SW480 (cell line): Measurements from ENCODE around the gene ZNF507.

ENCODE experiments used
- DNase-seq: peaks from one replicate; pipeline ENCODE4 v3.0.0-alpha.2; 2016; ENCODE audit warnings: low spot score

The ZNF507 gene

DNA sequence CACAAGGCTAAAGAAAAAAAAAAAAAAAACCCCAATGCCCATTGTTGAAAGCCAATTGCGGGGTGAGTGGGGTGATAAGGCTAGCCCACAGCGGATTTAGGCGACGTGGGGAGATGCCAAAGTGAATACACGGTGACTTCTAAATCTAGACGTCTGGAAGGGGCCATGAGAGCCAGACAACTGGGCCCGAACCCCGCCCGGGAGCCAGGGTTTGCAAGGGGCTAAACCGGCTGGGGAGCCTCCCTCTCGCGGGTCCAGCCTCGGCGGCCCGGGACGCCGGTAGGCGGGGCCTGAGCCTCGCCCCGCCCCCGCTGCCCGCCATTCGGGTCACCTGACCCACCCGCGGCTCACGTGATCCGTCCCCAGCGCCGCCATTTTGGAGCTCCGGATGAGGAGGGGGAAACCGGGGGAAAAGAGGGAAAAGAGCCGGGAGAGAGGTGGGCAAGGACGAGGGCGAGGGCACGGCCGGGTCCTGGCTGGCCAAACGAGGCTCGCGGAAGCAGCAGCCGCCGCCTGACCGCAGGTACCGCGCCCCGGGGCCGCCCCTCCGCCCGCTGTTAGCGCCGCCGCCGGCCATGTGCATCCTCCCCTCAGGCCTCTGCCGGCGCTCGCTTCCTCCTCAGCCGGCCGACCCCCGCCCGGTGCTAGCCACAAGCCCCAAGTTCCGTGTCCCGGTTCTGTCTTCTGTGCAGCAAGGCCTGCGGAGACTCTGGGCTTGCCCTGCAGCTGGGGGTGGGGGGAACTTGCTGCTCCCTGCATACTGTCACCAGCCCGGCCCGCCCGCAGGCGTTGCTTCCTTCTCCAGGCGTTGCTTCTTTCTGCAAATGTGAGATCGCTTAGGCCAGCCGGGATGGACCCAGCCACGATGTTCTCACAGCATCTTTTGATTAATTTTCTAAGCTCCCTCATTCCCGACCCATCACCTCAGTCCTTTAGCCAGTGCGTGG, at the start of gene ZNF507:
ZNF507 (plus strand) TSS at position 350 of the 947 bp plus-strand sequence. CDS start 7,221 bp downstream, outside the sequence.
- DNase-seq: peak; percentile 73

DNA sequence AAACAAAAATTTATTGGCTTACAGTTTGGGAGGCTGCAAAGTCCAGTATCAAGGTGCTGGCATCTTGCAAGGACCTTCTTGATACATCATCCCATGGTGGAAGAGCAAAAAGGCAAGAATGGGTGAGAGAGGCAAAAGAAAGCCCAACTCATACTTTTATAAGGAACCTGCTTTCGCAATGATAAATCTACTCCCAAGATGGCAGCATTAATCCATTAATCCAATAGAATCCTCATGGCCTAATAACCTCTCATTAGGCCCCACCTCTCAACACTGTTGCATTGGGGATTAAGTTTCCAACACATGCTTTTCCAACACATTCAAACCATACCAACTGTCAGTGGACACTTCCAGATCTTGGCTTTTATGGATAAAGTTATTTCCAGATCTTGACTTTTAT, 48.7 kb upstream of the ZNF507 start:
- no peak for DNase-seq

DNA sequence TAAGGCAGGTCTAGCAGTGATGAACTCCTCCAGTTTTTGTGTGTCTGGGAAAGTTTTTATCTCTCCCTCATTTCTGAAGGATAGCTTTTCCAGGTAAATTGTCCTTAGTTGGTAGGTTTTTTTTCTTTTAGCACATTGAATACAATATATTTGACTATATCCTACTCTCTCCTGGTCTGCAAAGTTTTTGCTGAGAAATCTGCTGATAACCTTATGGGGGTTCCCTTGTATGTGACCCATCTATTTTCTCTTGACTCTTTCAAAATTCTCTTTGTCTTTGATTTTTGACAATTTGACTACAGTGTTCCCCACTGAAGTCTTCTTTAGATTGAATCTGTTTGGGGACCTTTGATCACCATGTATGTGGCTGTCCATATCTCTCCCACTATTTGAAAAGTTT, 42.6 kb upstream of the ZNF507 start:
- no peak for DNase-seq

DNA sequence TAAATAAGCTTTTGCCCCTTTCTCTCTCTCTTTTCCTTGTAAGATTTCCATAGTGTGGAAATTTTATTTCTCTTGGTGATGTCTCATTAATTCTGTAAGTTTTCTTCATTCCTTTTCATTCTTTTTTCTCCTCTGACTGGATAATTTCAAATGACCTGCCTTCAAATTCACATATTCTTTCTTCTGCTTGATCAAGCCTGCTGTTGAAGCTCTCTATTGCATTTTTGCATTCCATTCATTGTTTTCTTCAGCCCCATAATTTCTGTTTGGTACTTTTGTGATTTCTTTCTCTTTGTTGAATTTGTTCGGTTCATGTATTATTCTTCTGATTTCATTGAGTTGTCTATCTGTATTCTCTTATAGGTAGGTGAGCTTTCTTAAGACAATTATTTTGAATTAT, 42.2 kb upstream of the ZNF507 start:
- DNase-seq: no peak

DNA sequence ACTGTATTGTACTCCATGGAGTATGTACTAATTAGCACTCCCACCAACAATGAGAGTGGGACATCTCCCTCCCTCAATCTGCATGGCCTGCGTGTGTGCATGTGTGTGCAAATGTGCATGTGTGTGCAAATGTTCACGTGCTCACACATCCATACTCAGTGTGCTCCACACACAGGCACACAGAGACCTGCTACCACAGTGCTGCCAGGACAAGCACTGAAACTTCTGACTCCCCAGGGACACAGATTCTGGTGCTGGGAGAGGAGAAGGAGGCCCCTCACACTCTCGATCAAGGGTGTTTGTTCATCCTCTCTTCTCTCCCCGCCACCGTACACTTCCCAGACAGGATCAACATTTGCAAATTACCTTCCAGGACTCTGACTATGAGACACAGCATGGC, 37.8 kb upstream of the ZNF507 start:
- no peak for DNase-seq

DNA sequence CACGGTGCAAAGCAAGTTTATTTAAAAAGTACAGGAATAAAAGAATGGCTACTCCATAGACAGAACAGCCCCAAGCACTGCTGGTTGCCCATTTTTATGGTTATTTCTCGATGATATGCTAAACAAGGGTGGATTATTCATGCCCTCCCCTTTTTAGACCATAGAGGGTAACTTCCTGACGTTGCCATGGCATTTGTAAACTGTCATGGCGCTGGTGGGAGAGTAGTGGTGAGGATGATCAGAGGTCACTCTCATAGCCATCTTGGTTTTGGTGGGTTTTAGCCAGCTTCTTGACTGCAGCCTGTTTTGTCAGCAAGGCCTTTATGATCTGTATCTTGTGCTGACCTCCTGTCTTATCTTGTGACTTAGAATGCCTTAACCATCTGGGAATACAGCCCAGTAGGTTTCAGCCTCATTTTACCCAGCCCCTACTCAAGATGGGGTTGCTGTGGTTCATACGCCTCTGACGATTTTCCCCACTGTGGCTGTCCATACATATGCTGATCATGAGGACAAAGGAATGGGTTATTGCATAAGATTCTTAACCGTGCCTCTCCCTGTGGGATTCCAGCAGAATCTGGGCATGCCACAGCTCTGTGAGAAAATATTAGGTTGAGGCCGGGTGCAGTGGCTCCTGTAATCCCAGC, 36.9 kb upstream of the ZNF507 start:
- no peak for DNase-seq

DNA sequence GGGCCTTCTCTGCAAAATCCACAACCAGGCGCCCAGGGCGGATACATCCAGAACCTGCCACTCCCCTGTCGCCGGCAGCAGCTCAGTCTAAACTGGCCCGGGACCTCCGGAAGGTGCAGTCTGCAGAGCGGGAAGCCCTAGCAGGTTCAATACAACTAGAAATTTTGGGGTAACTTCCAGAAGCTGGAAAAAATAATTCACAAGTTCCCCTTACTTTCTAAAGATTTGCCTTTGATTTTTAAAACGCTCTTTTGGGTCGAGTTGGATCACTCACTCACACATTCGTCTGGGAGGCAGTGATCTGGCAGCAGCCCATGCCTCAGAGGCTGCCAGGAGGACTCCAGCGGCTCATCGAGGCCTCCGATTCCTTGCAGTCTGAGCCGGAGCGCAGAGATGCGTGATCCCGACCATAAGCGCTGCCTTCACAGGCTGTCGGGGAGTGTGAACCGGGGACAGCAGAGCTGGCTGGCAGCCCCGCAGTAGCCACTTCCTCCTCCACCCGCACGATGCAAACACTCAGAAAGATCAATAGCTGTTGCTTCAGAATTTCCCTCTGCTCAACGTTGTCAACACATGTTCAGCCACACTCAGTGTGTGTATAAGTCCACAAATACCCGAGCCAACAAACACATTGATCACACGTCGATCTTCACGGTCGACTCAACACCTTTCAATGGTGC, 35.6 kb upstream of the ZNF507 start:
- no peak for DNase-seq

DNA sequence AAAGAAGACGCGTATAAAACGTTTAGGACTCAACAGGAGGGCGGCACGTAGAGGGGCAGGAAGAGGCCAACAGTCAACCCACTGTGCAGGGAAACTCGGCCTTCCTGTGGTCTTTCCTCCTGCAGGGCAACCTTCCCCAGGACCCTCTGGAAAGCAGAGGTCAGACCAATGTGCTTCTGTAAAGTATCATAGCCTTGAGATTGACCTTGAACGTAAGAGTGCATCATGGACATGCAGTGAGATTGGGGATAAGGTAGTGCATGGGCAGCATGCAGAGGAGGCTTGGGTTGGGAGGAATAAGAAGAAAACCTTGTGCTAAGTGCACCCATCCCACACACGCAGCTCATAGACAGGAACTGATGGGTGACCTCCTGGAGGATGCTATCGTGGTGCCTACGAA, 34.0 kb upstream of the ZNF507 start:
- DNase-seq: no peak

DNA sequence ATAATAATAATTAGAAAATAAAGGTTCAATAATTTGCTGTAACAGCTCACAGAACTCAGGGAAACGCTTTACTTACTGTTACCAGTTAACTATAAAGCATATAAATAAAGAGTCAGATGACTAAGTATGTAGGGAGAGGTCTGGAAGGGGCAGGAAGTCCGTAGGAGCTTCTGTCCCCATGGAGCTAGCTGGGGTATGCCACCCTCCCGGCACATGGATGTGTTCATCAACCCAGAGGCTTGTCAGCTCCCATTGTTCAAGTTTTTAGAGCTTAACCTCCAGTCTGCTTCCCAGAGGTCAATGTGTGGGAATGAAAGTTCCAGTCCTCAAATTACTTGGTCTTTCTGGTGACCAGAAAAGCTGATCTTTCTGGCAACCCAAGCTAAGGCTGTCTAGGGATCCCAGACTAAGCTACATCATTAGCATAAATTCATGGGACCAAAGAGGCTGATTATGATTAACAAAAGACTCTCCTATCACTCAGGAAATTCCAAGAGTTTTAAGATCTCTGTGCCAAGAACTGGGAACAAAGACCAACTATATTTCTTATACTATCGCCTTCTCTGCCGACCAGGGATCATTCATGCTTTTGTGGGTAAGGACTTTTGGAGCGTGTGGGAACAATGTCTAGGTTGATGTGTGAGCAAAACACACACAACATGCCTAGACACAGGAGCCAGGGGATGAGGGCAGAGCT, 31.7 kb upstream of the ZNF507 start:
- DNase-seq: no peak

DNA sequence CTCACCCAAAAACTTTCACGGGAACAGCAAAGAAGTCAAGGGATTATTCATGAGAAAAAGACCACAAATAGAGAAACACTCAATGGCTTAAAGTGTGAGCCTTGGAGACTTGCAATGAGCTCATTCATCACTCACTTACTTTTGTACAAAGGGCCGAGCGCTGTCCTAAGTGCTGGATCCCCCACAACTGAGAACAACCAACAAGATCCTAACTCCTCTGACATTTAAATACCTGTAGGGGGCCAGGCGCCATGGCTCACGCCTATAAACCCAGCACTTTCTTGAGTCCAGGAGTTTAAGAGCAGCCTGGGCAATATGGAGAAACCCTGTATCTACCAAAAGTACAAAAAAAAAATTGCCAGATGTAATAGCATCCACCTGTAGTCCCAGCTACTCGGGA, 29.4 kb upstream of the ZNF507 start:
- DNase-seq: no peak

DNA sequence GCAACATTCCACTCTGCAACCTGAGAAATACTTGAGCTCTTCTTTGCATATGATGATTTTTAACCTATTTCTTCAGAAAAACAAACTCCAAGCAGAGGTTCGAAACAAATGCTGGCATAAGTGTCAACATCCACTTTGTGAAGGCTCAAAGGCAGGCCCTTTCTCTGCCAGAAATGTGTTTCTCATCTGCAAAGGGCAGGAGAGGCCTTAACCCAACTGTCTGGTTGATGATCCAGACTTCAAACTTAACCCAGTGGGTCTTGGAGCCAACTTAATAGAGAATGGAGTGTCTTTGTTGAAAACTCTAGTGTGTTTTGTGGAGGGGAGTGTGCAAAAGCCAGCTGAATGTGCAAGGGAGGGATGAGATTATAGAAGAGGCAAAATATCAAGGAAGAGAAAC, 28.3 kb upstream of the ZNF507 start:
- no peak for DNase-seq

DNA sequence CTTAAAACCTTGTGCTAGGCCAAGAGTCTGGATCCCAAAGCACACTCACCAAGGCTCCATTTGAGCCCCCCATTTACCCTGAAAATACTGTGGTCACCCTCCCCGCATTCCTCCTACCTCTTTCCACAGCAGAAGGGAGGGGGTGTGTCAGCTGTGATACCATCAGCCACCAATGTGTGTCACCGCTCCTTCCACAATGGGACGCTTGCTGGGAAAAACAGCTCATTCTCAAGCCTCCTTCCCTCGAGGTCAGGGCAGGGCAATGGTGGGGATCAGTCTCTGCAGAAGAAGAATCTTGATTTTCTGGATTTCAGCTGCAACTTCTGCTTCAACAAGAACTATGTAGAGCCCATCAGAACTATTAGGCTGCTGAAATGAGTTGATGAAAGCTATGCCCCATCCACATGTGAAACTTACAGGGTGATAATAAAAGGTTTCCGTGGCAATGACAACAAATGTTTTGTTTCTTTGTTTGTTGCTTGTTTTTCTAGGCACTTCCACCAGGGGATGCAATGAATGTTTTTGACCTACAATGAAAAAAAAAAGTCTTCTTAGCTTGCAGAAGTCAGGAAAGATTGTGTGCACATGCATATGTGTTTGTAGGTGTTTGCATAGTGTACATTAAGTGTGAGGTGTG, 26.4 kb upstream of the ZNF507 start:
- peak; percentile 47 for DNase-seq

DNA sequence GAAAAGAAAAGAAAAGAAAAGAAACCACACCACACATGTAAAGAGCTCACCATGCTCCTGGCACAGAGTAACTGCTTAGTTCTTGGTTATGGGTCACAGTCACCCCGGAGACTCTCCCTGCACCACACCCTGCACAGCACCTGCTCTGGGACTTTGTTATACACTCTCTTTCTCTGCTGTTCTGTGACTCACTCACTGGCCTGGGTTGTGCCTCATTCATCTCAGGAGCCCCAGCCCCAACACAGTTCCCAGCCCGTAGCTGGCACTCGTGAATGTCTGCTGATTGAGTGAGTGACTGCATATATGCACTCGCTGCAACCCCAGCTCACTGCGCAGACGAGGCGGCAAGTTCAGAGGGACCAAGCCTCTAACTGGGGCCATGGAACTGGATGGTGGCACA, 22.9 kb upstream of the ZNF507 start:
- DNase-seq: peak; percentile 75

DNA sequence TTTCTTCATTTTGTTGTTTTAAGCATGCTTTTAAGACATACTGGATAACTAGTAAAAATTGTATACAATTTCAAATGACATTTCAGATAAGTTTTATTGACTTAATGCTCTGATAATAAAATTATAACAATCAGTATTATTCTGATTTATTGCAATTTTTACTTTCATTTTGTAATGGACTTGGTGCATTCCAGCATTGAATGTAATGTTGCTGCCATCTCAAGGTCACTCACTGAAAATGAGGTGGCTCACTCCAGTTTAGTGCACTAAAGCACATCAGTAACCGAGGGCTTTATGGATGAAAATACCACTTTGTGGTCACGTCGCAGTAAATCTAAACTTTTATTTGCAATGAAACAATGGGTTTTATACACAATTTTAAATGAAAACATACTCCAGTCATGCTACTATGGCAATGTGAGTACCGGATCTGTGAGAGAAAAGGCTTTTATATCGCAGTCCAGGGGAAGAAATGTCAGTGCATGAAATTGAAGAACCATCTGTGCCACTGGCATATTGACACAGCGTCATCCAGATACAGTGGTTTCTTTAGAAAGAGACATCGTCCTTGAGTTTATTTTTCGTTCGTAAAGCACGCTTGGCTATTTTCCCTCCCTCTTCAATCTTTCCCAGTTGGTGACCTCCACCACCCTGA, 20.7 kb upstream of the ZNF507 start:
- DNase-seq: no peak

DNA sequence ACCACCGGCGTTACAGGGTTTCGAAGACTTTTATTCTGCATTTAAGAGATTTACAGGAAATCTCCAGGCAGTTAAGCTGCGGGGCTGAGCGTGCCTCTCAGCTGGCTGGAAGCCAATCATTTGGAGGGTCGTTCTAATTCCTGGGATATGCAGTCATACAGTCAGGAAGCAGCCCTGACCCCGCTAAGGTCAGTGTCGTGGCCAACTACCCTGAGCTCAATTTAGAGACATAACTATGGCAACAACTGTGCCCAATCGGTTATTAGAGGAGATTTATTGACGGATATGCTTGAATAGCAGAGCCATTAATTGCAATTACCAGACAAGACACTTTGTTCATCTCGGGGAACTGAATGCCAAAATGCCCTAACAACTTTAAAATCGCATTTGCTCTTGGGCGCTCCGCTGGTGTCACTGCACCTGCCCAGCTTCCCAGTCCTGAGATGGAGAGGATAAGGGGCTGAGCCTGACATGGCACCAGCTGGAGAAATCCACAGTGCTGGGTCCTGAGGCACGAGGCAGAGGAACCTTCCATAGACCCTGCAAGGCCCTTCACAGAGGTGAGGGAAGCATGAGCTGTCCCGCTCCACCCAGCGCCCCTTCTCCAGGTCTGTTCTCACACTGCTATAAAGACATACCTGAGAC, 15.1 kb upstream of the ZNF507 start:
- DNase-seq: no peak

DNA sequence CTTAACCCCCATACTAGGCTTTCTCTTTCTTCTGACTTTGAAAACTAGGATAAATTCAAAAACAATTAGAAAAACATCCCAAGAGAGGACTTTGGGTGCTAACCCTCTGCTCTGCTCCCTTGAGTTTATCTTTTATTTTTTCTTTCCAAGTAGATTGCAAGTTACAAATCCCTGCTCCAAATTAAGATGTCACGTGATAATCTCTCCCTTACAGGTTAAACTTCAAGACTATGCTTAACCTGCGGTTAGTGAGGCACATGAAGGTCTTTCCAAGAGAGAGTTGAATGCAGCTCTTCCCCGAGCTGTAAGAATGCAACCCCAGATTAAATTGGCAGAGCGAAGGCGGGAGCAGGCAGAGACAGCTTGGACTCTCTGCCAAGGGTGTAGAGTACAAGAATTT, 12.2 kb upstream of the ZNF507 start:
- DNase-seq: no peak

DNA sequence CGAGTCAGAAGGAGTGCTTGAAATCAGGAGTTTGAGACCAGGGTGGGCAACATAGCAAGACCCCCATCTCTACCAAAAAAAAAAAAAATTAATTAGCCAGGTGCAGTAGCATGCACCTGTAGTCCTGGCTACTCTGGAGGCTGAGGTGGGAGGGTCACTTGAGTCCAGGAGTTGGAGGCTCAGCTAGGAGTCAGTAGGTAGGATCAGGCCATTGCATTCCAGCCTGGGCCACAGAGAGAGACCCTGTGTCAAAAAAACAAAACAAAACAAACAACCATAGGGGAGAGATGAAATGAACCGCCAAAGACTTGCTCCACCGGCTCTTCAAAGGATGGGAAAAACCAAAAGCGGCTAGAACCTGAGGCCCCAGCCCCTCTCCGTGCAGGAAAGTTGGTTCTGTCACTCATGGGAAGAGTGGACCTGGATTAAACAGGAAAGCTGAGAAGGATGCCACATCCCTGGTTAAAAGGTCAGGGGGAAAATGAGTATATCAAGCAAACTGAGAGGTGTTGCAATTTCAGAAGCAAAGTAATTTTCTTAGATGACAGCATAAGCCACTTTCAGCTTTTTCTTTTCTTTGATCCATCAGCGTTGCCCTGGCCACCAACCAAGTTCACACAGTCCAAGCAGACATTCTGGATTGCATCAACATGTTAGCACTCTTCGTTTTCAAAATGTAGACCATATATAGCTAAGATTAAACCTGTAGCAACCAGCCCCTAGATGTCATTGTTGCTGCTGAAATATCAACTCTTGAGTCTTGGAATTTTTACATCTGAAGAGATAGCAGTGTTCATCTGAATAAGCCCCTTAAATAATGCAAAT, 8.9 kb upstream of the ZNF507 start:
- DNase-seq: peak; percentile 37

DNA sequence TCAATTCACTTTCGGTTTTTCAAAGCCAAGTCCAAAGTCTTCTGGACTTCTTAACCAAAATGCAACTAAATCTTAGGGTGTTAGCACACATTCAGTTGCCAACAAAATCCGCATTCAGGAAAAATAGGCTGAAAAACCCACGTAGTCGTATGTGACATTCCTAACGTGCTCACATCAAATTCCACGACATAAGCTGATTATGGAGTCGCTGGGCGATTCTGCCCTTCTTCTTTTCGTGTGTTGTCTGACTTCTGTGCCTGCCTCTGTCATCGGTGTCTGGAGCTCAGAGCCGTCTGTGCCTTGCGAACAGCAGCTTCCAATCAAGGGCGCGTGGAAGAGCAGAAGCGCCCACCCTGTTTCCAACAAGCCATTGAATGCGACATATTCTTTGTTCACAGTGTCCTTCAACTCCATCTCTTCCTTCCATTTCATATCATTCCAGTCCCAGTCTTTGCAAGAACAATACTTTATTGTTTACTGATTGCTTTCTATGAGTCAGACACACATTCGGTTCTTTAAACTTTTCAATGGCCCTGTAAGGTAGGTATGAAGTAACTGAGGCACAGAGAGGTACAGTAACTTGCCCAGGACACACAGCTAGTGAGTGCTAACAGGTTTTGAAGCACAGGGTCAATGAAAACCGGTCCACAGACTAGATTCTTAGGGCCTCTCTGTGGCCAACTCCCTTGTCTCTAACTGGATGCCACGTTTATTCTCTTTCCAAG, 8.2 kb upstream of the ZNF507 start:
- DNase-seq: no peak

DNA sequence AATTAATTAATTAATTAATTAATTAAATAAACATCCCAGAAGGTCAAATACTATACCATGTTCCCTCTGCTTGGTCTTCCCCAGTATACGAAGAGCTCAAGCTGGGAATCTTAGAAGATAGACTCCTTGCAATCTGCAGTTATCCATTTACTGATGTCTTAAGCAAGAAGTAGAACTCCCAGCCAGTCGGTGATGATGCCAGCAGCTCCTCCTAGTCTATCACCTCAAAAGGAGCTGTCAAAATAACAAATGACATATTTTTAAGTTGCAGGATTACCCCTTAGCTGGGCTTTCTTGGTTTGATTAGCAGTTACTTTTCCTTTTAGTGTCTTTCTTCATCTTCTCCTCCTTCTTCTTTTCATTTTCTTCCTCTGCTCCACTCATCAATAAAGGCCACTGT, 6.0 kb upstream of the ZNF507 start:
- no peak for DNase-seq
